HG03575 (cell line): ENCODE results near the gene ENPP7.

ENCODE experiments used
- ATAC-seq: cut with Tn5 transposase; IDR thresholded peaks from one replicate; pipeline ENCODE4 v1.9.1; 2021; ENCODE audit not compliant: unreplicated experiment, insufficient number of reproducible peaks, low FRiP score; ENCODE audit errors: extremely low read depth

Gene ENPP7, protein sequence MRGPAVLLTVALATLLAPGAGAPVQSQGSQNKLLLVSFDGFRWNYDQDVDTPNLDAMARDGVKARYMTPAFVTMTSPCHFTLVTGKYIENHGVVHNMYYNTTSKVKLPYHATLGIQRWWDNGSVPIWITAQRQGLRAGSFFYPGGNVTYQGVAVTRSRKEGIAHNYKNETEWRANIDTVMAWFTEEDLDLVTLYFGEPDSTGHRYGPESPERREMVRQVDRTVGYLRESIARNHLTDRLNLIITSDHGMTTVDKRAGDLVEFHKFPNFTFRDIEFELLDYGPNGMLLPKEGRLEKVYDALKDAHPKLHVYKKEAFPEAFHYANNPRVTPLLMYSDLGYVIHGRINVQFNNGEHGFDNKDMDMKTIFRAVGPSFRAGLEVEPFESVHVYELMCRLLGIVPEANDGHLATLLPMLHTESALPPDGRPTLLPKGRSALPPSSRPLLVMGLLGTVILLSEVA

DNA sequence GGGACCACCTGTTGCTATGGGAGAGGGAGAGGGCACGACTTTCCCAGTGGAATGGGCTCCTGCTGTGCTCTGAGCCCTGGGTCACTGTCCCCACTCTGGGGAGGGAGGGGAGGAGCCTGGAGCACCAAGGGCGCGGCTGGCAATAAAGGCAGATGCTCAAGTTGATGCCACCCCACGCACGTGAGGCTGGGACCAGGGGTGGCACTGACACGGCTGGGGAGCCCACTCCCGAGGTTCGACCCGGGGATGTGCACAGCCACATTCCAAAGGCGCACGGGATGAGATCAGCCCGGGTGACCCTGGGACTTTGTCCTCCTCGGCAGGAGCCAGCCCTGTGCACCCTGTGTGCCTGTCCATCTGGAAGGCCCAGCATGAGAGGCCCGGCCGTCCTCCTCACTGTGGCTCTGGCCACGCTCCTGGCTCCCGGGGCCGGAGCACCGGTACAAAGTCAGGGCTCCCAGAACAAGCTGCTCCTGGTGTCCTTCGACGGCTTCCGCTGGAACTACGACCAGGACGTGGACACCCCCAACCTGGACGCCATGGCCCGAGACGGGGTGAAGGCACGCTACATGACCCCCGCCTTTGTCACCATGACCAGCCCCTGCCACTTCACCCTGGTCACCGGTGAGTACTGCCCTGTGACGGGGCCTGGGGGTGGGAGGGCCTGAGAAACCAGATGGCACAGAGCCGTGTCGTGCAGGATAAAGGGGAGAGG, at the start of gene ENPP7:
TSS of gene ENPP7 (plus strand) at position 175 of the 715 bp plus-strand sequence. CDS start at position 372, 197 bp downstream.
- ATAC-seq, result no peak

DNA sequence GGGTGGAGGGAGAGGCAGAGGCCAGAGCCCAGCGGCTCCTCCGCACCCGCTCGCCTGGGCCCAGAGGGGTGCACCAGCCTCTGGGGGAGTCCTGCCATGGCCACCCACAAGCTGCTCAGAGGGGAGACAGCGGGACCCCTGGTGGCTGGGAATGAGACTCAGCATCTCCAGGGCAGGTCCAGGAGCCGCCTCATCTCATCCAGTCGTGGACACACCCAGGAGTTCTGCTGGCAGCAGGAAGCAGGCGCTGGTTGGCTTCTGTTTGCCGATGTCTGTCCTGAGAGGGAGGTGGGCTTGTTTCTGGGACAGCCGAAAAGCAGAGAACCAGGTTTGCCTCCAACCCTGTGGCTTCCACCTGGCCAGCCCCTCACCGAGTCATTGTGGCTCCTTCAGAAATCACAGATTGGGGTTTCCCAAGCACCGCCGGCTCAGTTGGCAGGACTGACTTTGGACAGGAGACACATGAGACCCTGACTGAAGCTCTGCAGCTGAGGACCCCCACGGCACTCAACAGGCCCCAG, 49.6 kb upstream of the ENPP7 start:
- ATAC-seq, result no peak

DNA sequence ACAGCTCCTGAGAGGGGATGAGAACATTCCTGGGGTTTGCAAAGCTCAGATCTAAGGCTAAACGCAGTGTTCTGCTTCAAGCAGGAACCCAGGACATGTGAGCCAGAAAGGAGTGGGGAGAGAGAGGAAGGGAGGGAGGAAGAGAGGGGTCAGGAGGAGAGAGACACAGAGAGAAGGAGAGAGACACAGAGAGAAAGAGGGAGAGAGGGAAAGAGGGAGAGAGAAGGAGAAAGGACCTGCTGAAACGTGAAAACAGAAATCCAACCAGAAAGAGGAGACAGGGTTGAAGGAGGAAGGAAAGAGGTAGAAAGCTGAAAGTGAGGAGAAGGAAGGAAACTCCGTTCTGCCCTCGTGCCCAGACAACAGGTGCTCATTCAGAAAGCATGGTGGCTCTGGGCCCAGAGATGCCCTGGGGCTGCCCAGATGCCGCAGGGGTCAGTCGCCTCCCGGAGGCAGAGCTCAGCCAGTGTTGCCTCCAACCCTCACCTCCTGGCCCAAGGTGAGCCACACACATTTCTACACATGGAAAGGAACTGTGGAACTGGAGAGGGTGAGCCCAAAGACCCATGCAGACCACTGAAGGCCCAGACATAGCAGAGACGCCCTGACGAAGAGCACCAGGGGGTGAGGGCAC, 49.0 kb upstream of the ENPP7 start:
- no peak for ATAC-seq

DNA sequence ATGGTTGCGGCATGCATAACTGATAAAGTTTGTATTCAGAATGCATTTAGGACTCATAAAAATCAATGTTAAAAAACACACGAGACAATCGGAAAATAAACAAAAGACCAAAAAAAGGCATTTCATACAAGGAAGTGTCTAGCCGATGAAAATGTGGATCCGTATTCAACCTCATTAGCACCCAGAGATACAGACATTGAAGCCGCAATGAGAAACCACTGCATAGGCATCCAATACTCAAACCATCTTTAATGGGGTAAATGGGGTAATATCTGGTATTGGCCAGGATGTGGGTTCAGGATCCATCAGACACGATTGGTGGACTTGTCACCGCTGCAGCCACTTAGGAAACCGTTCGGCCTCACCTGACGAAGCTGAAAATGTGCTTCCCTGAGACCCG, 47.4 kb upstream of the ENPP7 start:
- ATAC-seq, result no peak

DNA sequence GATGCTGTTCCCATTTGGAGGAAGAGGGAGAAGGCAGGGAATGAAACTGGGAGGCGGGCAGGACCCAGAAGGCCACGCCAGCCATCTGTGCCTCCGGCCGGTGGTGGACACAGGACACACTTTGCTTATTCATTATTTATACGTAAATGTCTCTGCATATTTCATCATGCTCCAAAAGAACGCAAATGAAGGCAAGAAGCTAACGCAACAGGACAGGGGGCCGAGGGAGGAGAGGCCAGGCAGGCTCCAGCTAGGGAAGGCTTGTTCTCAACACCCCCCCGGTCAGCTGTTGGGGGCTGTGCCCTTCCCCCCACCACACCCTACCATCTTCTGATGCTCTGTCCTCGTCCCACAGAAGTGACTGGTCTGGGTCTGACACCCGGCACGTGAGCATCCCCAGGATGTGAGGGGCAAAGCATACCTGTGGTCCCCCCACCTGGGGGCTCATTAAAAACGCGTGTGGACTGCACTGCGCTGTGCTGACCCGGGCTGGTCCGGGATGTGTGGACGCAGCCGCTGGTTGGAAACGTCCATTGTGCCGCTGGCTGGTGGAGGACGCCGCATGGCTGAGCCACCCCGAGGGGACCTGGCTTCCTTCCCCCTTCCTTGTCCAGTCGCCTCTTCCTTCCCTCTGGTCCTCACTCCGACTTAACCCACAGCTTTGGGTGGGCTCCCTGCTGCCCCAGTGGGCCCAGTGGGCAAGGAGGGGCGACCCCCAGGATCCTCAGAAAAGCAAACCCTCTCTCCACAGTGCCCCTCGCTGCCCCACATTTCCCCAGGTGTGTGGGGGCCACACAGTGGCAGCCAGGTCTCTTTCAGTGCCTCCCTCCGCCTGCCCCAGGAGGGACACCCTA, 46.4 kb upstream of the ENPP7 start:
- ATAC-seq, result no peak

DNA sequence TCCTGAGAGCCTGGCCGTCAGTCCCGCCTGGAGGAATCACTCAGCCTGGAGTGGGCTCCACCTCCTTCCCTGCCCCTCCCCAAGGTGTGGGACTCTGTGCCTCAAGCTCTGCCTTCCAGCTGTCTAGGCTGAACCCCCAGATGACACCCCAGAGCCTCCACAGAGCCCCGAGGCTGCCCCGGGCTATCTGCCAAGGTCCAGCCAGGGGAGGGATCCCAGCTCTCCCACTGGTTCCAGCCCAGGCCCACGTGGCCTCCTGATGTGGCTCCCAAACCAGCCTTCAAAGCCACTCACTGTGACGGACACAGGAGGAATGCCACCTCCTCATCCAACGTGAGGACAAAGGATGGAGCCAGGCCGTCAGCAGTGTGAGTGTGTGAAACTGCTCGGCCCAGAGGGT, 45.6 kb upstream of the ENPP7 start:
- ATAC-seq, result no peak

DNA sequence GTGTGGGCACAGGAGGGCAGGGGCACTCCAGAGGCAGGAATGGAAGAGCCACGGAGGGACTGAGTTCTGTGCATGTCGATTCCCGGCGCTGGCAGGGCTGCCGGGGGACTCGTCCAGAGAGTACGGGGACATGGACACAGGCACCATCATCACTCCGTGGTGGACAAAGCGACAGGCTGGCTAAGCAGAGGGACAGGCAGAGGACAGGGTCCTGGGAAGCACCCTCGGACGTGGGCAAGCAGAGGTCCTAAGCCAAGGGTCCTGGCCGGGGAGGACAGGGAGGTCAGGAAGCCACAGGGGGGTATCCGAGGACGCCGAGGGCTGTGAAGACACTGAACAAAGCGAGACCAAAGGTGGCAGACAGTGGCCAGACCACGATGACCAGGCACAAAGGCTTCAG, 44.3 kb upstream of the ENPP7 start:
- ATAC-seq, result no peak

DNA sequence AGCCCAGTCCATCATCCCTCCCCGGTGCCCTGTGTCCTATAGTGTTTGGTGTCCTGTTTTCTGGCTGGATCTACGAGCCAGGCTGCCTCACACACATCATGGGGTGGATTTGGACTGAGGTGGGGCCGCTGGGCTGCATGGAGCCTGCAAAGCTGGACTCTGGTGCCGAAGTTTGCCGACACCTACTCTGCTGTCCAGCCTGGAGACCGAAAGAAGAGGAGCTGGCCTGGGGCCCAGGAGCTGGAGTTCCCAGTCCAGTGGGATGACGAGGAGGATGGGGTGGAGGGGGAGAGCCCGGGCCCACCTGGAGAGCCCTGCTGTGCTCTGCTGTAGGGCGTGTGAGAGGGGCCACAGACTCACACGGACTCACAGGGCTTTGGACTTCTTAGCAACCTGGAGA, 40.3 kb upstream of the ENPP7 start:
- ATAC-seq, result no peak

DNA sequence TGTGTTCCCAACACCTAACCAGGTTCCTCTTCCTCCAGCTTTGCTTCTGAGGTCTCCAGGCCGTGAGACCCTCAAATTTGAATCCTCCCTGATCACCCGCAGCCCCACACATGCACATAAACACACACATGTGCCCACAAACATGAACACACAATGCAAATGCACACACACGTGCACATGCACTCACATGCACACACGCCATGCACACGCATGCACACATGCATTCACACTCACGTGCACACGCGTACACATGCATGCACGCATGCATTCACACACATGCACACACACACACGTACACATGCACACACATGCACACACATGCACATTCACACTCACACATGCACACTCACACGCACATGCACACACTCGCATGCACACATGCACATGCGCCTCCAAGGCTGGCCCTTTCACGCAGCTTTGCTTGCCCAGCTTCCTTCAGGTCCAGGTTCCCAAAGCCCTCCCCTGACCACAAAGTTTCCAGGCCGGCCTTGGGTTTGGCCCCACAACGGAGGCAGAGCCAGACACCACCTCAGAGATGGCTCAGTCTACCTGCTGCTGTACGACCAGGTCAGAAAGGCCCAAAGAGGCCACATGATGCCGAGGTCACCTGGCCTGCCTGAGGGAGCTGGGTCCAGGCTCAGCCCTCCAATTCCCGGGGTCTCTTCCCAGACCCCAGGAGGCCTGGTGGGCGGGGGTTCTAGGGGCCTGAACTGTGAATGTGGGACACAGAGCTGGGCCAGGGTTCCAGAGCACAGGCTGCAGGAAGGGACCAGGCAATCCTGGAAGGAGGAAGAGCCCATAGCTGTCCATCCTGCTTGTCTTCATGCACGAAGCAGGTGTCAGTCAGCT, 39.5 kb upstream of the ENPP7 start:
- ATAC-seq, result no peak

DNA sequence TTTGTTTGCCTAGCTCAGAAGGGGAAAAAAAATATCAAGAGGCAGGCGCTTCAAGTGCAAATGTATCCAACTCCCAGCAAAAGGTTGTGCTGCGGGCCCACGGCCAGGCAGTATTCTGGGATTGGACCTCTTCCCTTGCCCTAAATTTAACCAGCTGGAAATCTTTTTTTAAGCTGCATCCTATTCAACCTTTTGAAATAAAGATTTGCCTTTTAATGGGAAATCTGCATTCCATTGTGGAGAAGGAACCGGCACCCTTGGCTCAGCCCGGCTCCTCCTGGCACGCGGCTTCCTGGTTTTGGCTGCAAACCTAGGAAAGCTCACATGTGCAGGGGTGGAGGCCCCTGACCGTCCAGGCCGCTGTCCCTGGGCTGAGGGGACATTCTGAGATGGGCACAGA, 38.8 kb upstream of the ENPP7 start:
- ATAC-seq, result no peak

DNA sequence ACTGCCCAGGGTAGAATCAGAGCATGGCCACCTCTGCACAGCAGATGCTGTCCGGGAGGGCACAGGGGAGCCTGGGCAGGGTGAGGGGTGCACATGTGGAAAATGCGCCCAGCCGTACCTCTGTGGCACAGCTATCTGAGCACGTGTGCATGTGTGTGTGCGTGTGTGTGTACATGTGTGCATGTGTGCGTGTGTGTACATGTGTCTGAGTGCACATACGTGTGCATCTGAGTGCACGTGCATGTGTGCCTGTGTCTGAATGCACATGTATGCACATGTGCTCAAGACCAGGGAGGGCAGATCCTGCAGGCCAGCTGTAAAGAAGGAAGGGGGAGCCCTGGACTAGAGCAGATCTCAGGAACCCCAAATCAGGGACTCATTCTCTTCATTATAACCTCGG, 37.3 kb upstream of the ENPP7 start:
- no peak for ATAC-seq

DNA sequence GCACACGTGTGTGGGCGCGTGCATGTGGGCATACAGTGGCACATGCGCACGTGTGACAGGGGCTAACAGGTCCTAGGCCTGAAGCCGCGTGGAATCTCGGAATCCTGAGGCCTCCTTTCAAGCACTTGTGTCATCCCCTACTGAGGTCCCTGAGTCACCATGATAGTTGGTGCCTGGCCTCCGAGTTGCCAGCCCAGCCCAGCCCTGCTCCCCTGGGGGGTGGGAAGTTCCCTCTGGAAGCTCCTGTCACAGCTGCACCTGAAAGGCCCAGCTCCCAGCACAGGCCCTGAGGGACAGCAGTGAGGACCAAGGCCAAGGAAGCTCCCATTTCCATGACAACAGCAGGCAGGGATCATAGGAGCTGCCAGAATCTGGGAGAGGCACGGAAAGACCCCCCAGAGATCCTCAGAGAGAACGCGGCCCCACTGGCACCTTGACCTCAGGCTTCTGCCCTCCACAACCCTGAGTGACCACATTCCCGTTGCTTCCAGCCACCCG, 35.4 kb upstream of the ENPP7 start:
- ATAC-seq, result no peak

DNA sequence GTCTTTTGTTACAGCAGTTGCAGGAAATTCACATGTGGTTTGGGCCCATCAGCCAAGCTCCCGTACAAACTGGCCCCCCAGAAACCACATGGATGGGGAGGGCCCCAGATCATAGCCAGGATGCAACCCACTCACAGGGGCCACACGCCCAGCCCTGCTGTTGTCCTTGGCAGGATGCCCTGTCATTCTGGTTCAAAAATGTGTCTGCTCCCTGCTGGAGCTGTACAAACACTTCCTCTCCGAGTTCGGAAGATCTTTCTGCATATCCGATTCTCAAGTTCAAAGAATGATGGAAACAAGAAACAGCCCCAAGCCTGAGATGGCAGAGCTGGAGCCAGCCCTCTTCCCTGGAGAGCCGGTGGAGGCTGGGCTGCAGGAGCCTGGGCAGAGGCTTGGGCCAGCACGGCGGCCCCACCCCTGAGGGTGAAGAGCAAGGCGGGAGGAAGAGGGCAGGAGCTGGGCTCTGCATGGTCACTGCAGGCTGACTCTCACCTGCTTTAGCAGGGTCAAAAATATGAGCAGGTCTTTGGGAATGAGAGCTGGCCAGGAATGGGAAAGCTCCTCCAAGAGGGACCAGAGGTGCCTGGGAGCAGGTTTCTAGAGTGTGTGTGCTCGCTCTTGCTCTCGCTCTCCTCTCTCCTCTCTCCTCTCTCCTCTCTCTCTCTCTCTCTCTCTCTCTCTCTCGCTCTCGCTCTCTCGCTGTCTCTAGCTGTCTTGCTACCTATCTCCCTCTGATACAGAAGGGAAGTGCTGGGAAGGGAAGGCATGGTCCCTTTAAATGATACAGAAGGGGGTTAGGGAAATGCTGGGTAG, 34.7 kb upstream of the ENPP7 start:
- ATAC-seq, result no peak

DNA sequence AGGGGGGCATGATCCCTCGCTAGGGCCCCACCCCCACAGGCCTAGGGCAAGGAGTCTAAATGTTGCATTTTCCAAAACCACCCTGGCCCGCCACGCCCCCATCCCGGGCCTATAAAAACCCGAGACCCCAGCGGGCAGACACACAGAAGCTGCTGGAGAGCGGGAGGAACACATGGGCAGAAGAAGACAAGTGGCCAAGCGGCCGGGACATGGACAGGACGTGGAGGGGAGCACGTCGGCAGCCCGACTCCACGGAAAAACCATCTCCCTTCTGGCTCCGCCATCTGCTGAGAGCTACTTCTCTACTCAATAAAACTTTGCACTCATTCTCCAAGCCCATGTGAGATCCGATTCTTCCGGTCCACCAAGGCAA, 34.1 kb upstream of the ENPP7 start:
- ATAC-seq, result no peak

DNA sequence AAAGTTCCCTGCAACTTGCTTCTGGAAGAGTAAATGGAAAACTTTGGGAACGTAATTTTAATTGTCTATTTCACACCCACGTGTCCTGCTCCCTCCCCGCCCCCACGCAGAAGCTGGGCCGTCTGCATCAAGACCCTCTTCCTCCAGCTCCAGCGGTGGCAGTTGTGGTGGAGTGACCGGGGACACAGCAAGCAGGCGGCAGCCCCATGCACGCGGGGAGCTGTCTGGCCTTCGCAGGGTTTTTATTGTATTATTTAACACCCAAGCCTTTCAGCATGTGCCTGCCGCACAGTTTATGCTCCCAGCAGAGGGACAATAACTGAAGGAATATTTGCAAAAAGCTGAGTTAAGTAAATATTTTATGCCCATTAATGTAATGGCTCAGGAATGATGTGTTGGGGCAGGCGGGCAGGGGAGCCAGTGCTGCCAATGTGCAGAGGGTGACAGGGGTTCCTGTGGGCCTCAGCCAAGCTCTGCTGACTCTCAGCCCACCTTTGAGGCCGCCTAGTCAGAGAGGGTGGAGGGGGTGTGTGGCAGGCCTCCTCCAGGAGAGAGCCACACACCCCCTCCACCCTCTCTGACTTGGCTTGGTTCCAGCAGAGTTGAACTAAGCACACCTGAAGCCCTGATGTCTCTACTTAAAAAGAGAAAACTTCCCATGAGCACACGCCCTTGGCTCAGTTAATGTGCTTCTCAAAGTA, 32.4 kb upstream of the ENPP7 start:
- ATAC-seq, result no peak

DNA sequence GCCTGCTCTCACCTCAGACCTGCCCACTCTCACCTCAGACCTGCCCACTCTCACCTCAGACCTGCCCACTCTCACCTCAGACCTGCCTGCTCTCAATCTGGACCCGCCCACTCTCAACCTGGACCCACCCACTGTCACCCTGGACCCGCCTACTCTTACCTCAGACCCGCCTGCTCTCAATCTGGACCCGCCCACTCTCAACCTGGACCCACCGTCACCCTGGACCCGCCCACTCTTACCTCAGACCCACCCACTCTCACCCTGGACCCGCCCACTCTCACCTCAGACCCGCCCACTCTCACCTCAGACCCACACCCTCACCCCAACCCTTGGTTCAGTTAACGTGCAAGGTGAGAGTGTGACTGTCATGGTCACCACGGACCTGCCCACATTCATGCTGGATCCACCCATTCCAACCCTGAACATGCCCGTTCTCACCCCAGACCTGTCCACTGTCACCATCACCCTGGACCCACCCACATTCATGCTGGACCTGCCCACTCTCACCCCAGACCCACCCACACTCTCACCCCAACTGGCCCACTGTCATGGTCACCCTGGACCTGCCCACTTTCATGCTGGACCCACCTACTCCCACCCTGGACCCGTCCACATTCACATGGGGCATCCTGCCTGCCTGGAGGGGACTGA, 31.2 kb upstream of the ENPP7 start:
- ATAC-seq, result no peak
